ENCODE data around the gene HNMT.
"Not testable (repeated sequence)": the region's sequence is repeated elsewhere in the genome, so short reads cannot be mapped to it uniquely, and the experiment has no call there.

HNMT gene

GRCh38 chr2:137946227-137946626 lies 18.0 kb upstream of the HNMT start:
- DNase-seq (ENCODE audit: low read depth): no peak

GRCh38 chr2:137947032-137947727 lies 17.1 kb upstream of the HNMT start:
- DNase-seq (ENCODE audit: low read depth): no peak

GRCh38 chr2:137947728-137948336 lies 16.4 kb upstream of the HNMT start:
- peak; percentile 6 for DNase-seq (ENCODE audit: low read depth)

GRCh38 chr2:137948894-137949293 lies 15.4 kb upstream of the HNMT start:
- DNase-seq (ENCODE audit: low read depth): no peak

GRCh38 chr2:137950238-137950637 lies 14.0 kb upstream of the HNMT start:
- no peak for DNase-seq (ENCODE audit: low read depth)

- DNase-seq (ENCODE audit: low read depth): no peak
Measured at GRCh38 chr2:137951586-137951985, 12.7 kb upstream of the HNMT start.

GRCh38 chr2:137952586-137953129 lies 11.6 kb upstream of the HNMT start:
- no peak for DNase-seq (ENCODE audit: low read depth)

- no peak for DNase-seq (ENCODE audit: low read depth)
Measured at GRCh38 chr2:137955536-137955935, 8.7 kb upstream of the HNMT start.

- DNase-seq (ENCODE audit: low read depth): no peak
Measured at GRCh38 chr2:137957033-137957432, 7.2 kb upstream of the HNMT start.

GRCh38 chr2:137959166-137959565 lies 5.1 kb upstream of the HNMT start:
- no peak for DNase-seq (ENCODE audit: low read depth)

- no peak for DNase-seq (ENCODE audit: low read depth)
Measured at GRCh38 chr2:137960223-137960622, 4.0 kb upstream of the HNMT start.

- DNase-seq (ENCODE audit: low read depth): no peak
Measured at GRCh38 chr2:137961602-137962001, 2.7 kb upstream of the HNMT start.

GRCh38 chr2:137963535-137964065 lies 673 bp upstream of the HNMT start:
- DNase-seq (ENCODE audit: low read depth): no peak

- DNase-seq (ENCODE audit: low read depth): no peak
Measured at GRCh38 chr2:137964859-137965459, 686 bp downstream of the HNMT start.

- DNase-seq (ENCODE audit: low read depth): no peak
Measured at GRCh38 chr2:137966043-137966442, 1.8 kb downstream of the HNMT start.

- no peak for DNase-seq (ENCODE audit: low read depth)
Measured at GRCh38 chr2:137967042-137967441, 2.8 kb downstream of the HNMT start.

- DNase-seq (ENCODE audit: low read depth): no peak
Measured at GRCh38 chr2:137968477-137969417, 4.5 kb downstream of the HNMT start.

GRCh38 chr2:137969418-137969765 lies 5.1 kb downstream of the HNMT start:
- no peak for DNase-seq (ENCODE audit: low read depth)

- no peak for DNase-seq (ENCODE audit: low read depth)
Measured at GRCh38 chr2:137969876-137970275, 5.6 kb downstream of the HNMT start.

GRCh38 chr2:137971259-137971658 lies 7.0 kb downstream of the HNMT start:
- DNase-seq (ENCODE audit: low read depth): not testable (repeated sequence)

GRCh38 chr2:137973280-137973679 lies 9.0 kb downstream of the HNMT start:
- DNase-seq (ENCODE audit: low read depth): no peak

All from stimulated activated CD8-positive, alpha-beta memory T cell treated with anti-CD3 and anti-CD28 coated beads, Interleukin-4, amount 100 ng/mL, for 24 hours (primary cell).